HepG2 (cell line): Measurements from ENCODE around the gene PRSS27. TPM values are rescaled to one million over a fixed set of nuclear protein-coding genes. Genes with fewer than 3 reads are reported as not detected.

Experiments used
- AHR ChIP-seq: IDR thresholded peaks from 2 replicates; pipeline ENCODE4 v1.6.1; 2018; ENCODE audit warnings: missing genetic modification reagents, missing compliant biosample characterization
- ELF4 ChIP-seq: sonication (generic); formaldehyde crosslinking; IDR thresholded peaks from 2 replicates; pipeline ENCODE4 v1.5.0; 2020; ENCODE audit warnings: missing genetic modification reagents, mild to moderate bottlenecking, moderate library complexity, borderline replicate concordance
- FOXC1 ChIP-seq: sonication (generic); formaldehyde crosslinking; IDR thresholded peaks from 2 replicates; pipeline ENCODE4 v1.8.0; 2022; ENCODE audit warnings: mild to moderate bottlenecking, missing genetic modification reagents, borderline replicate concordance
- FOXO4 ChIP-seq: sonication (generic); formaldehyde crosslinking; conservative IDR thresholded peaks from 2 replicates; pipeline ENCODE4 v1.8.1; 2023; ENCODE audit warnings: missing genetic modification reagents
- KLF12 ChIP-seq: sonication (generic); formaldehyde crosslinking; IDR thresholded peaks from 2 replicates; pipeline ENCODE4 v1.4.0; 2020; ENCODE audit warnings: missing genetic modification reagents, borderline replicate concordance
- MAF1 ChIP-seq: sonication (generic); formaldehyde crosslinking; IDR thresholded peaks from 2 replicates; pipeline ENCODE4 v1.5.0; 2020; ENCODE audit warnings: missing genetic modification reagents, borderline replicate concordance
- MBD4 ChIP-seq: IDR thresholded peaks from 2 replicates; pipeline ENCODE4 v1.6.1; 2012; ENCODE audit warnings: low read length, inconsistent platforms, borderline replicate concordance
- PLSCR1 ChIP-seq: sonication (generic); formaldehyde crosslinking; IDR thresholded peaks from 2 replicates; pipeline ENCODE4 v1.5.0; 2020; ENCODE audit warnings: missing genetic modification reagents, mild to moderate bottlenecking, borderline replicate concordance
- REST ChIP-seq, 2 experiments: IDR thresholded peaks; 2 replicates each; pipeline ENCODE4 v1.6.1; 2011 to 2012; ENCODE audit warnings: low read length in 2 of 2, borderline replicate concordance in 1 of 2, low read depth in 1 of 2, mild to moderate bottlenecking in 1 of 2, moderate library complexity in 1 of 2
- UBTF ChIP-seq: sonication (generic); formaldehyde crosslinking; IDR thresholded peaks from 2 replicates; pipeline ENCODE4 v1.4.0; 2020; ENCODE audit warnings: mild to moderate bottlenecking, missing genetic modification reagents
- XBP1 ChIP-seq: sonication (generic); formaldehyde crosslinking; IDR thresholded peaks from 2 replicates; pipeline ENCODE4 v1.5.0; 2020; ENCODE audit warnings: missing genetic modification reagents
- ZBTB3 ChIP-seq: sonication (generic); formaldehyde crosslinking; IDR thresholded peaks from 2 replicates; pipeline ENCODE4 v1.4.0; 2020; ENCODE audit warnings: low read depth, mild to moderate bottlenecking, moderate library complexity, missing genetic modification reagents, borderline replicate concordance
- ZEB1 ChIP-seq: IDR thresholded peaks from 2 replicates; pipeline ENCODE4 v1.6.1; 2012; ENCODE audit warnings: mild to moderate bottlenecking, low read depth, inconsistent platforms; ENCODE audit not compliant: insufficient replicate concordance
- ZFP82 ChIP-seq: sonication (generic); formaldehyde crosslinking; IDR thresholded peaks from 2 replicates; pipeline ENCODE4 v1.5.1; 2020; ENCODE audit warnings: mild to moderate bottlenecking, missing genetic modification reagents, borderline replicate concordance
- ZNF180 ChIP-seq: sonication (generic); formaldehyde crosslinking; IDR thresholded peaks from 2 replicates; pipeline ENCODE4 v1.4.0; 2020; ENCODE audit warnings: low read depth, missing genetic modification reagents, borderline replicate concordance
- ZNF317 ChIP-seq: sonication (generic); formaldehyde crosslinking; IDR thresholded peaks from 2 replicates; pipeline ENCODE4 v1.5.0; 2020; ENCODE audit warnings: mild to moderate bottlenecking, missing genetic modification reagents
- ZNF331 ChIP-seq: sonication (generic); formaldehyde crosslinking; IDR thresholded peaks from 2 replicates; pipeline ENCODE4 v1.4.0; 2020; ENCODE audit warnings: missing genetic modification reagents
- ZNF382 ChIP-seq: sonication (generic); formaldehyde crosslinking; IDR thresholded peaks from 2 replicates; pipeline ENCODE4 v1.5.0; 2020; ENCODE audit warnings: missing genetic modification reagents, mild to moderate bottlenecking, borderline replicate concordance
- ZNF563 ChIP-seq: sonication (generic); formaldehyde crosslinking; IDR thresholded peaks from 2 replicates; pipeline ENCODE4 v1.8.0; 2022; ENCODE audit warnings: mild to moderate bottlenecking, moderate library complexity, missing genetic modification reagents
- ZNF576 ChIP-seq: sonication (generic); formaldehyde crosslinking; IDR thresholded peaks from 2 replicates; pipeline ENCODE4 v1.4.0; 2020; ENCODE audit warnings: mild to moderate bottlenecking, missing genetic modification reagents
- polyA plus RNA-seq, 8 experiments: library from polyadenylated mRNA; depleted of rRNA in 3 of 8; stranded (reverse) in 7 of 8; unstranded in 1 of 8; fragments of >200 nt; fragmentation: Illumina TruSeq in 4 of 8; extraction: Trizol in 4 of 8; gene quantifications; 2 replicates each; pipeline versions ENCODE4 v1.2.1 to v1.2.3, GENCODE V29; 2011 to 2016; ENCODE audit warnings: low read depth in 4 of 8, missing spikeins in 1 of 8, mixed read lengths in 1 of 8; ENCODE audit not compliant: insufficient read depth in 1 of 8
- total RNA-seq, 5 experiments: library from RNA; depleted of rRNA; stranded (reverse); fragments of >200 nt; fragmentation: Illumina TruSeq; extraction: Trizol; gene quantifications; 2 replicates each; pipeline ENCODE4 v1.2.3, GENCODE V29; 2016; ENCODE audit warnings: low read depth in 1 of 5

The PRSS27 gene
- total and polyA plus RNA-seq, 2 of the 13 experiments (the other 11 are each of a cell fraction or from before 2014, with no cell fraction given), result 0.20 to 0.73 TPM

- no peak; a peak in 1 of 4 replicates for TF ChIP-seq REST (IDR thresholded peaks at IDR 0.05; ENCODE audit: borderline replicate concordance in 1 of 2, low read depth in 1 of 2, low read length in 2 of 2)
- TF ChIP-seq ZEB1, result no peak
- no peak for TF ChIP-seq MAF1 (CRISPR knock-in tag)
- TF ChIP-seq ZNF317 (CRISPR knock-in tag), result no peak
- TF ChIP-seq KLF12 (CRISPR knock-in tag), result no peak
- no peak for TF ChIP-seq PLSCR1
- no peak for TF ChIP-seq MBD4
- no peak for TF ChIP-seq ZNF576 (CRISPR knock-in tag)
- no peak for TF ChIP-seq ZNF331 (CRISPR knock-in tag)
- no peak for TF ChIP-seq XBP1 (CRISPR knock-in tag)
- TF ChIP-seq ZBTB3 (CRISPR knock-in tag), result no peak
- TF ChIP-seq ELF4 (CRISPR knock-in tag), result no peak
- TF ChIP-seq FOXO4, result no peak
- TF ChIP-seq ZNF180 (CRISPR knock-in tag), result no peak
- no peak for TF ChIP-seq ZNF563 (CRISPR knock-in tag)
- no peak for TF ChIP-seq AHR (CRISPR knock-in tag)
- no peak for TF ChIP-seq ZNF382 (CRISPR knock-in tag)
- TF ChIP-seq FOXC1 (CRISPR knock-in tag), result no peak
- no peak for TF ChIP-seq ZFP82 (CRISPR knock-in tag)
- TF ChIP-seq UBTF (CRISPR knock-in tag), result no peak; the same call in 1 of the 2 replicates
These were observed 33.1 kb upstream of the PRSS27 start (continued) for GRCh38 chr16:2752850-2753732.
